HepG2 (cell line): ENCODE results near the gene DCP2. TPM values are rescaled to one million over a fixed set of nuclear protein-coding genes. Genes with fewer than 3 reads are reported as not detected.

ENCODE experiments used
- ATAC-seq: fragments of 200-7000 bp; cut with Tn5 transposase; 3 replicates; pipeline ENCODE4 v1.9.1; 2020; ENCODE audit warnings: mild to moderate bottlenecking, moderate library complexity
- BruUV-seq: library from RNA; stranded (reverse); fragments of 400-500 nt; replicated peaks from 2 replicates; lab custom pipeline; 2021; lab: Mats Ljungman, UMichigan
- CTCF ChIA-PET: fragments of 300-600 bp; formaldehyde crosslinking; extraction: SDS; loops from one replicate; lab custom pipeline; 2021; ENCODE audit warnings: low total read pairs, inconsistent platforms, low intra/inter-chr PET ratio; lab: Yijun Ruan, JAX
- POLR2A ChIA-PET: fragments of 350-600 bp; sonication (Branson Sonifier 250); formaldehyde crosslinking; loops from one replicate; lab custom pipeline; 2020; ENCODE audit warnings: antibody characterized with exemption, inconsistent platforms; lab: Yijun Ruan, JAX
- DNase-seq: peaks from one replicate; pipeline ENCODE4 v3.0.0-alpha.2; 2015; ENCODE audit warnings: low spot score
- FAIRE-seq: peaks from 3 replicates; lab custom pipeline; 2011; peaks lifted over from hg19 to GRCh38; lab: Jason Lieb, UNC
- H2AFZ ChIP-seq: one replicate; pipeline ENCODE4 v1.6.1; 2011; ENCODE audit warnings: low read length, inconsistent platforms
- H3K27ac ChIP-seq: fragments of 300-600 bp; 3 replicates; pipeline ENCODE4 v1.8.0; 2011; ENCODE audit warnings: mixed run types, mild to moderate bottlenecking, mixed read lengths, low read length, inconsistent platforms; ENCODE audit not compliant: insufficient read depth; ENCODE audit errors: extremely low read length
- H3K27me3 ChIP-seq, 2 experiments: fragments of 200-600 bp in 1 of 2; 2 replicates in 1 of 2; 3 replicates in 1 of 2; pipeline versions ENCODE4 v1.6.0 to v1.8.0; 2011; ENCODE audit warnings: low read length in 2 of 2, mild to moderate bottlenecking in 2 of 2, moderate library complexity in 2 of 2, inconsistent platforms in 1 of 2; ENCODE audit not compliant: insufficient read depth in 2 of 2, control insufficient read depth in 1 of 2
- H3K36me3 ChIP-seq, 2 experiments: fragments of 200-600 bp in 1 of 2; replicated peaks in 1 of 2; 2 replicates in 1 of 2; 3 replicates in 1 of 2; pipeline versions ENCODE4 v1.5.1 to v1.8.0; 2011; ENCODE audit warnings: low read length in 2 of 2, inconsistent platforms in 1 of 2; ENCODE audit not compliant: insufficient read depth in 2 of 2, control insufficient read depth in 1 of 2
- H3K4me1 ChIP-seq: 2 replicates; pipeline ENCODE4 v1.5.1; 2012; ENCODE audit warnings: low read length, inconsistent platforms; ENCODE audit not compliant: insufficient read depth
- H3K4me2 ChIP-seq: 2 replicates; pipeline ENCODE4 v1.6.0; 2011; ENCODE audit warnings: low read depth, low read length, inconsistent platforms
- H3K4me3 ChIP-seq, 3 experiments: fragments of 200-600 bp in 1 of 3; sonication (generic), shearing (Covaris generic) in 1 of 3; replicated peaks in 1 of 3; 2 replicates each; pipeline ENCODE4 v1.5.1; 2011 to 2016; ENCODE audit warnings: low read length in 3 of 3, inconsistent platforms in 2 of 3, low read depth in 2 of 3, mild to moderate bottlenecking in 2 of 3, control low read depth in 1 of 3, mixed read lengths in 1 of 3; ENCODE audit not compliant: insufficient read depth in 1 of 3
- H3K79me2 ChIP-seq: one replicate; pipeline ENCODE4 v1.6.1; 2011; ENCODE audit warnings: low read length, inconsistent platforms; ENCODE audit not compliant: insufficient read depth
- H3K9ac ChIP-seq: 2 replicates; pipeline ENCODE4 v1.6.0; 2011; ENCODE audit warnings: mild to moderate bottlenecking, low read depth, low read length, inconsistent platforms; ENCODE audit not compliant: insufficient read depth
- H3K9me3 ChIP-seq: 2 replicates; pipeline ENCODE4 v1.5.1; 2012; ENCODE audit warnings: mild to moderate bottlenecking, low read length
- H4K20me1 ChIP-seq: 2 replicates; pipeline ENCODE4 v1.6.0; 2011; ENCODE audit warnings: inconsistent platforms, mild to moderate bottlenecking, low read length, moderate library complexity; ENCODE audit not compliant: insufficient read depth
- DPF2 ChIP-seq: sonication (generic); formaldehyde crosslinking; IDR thresholded peaks from 2 replicates; pipeline ENCODE4 v1.4.0; 2020; ENCODE audit warnings: mild to moderate bottlenecking, low read depth, missing genetic modification reagents, borderline replicate concordance
- HOXA5 ChIP-seq: sonication (generic); formaldehyde crosslinking; IDR thresholded peaks from 2 replicates; pipeline ENCODE4 v1.4.0; 2020; ENCODE audit warnings: missing genetic modification reagents
- ONECUT2 ChIP-seq: sonication (generic); formaldehyde crosslinking; IDR thresholded peaks from 2 replicates; pipeline ENCODE4 v1.4.0; 2020; ENCODE audit warnings: missing genetic modification reagents
- TAF15 ChIP-seq: fragments of 200-400 bp; formaldehyde crosslinking; IDR thresholded peaks from one replicate; pipeline ENCODE4 v1.6.1; 2018; ENCODE audit warnings: mild to moderate bottlenecking, low read depth, low read length; ENCODE audit not compliant: poor library complexity, severe bottlenecking
- ZNF326 ChIP-seq: sonication (generic); formaldehyde crosslinking; IDR thresholded peaks from 2 replicates; pipeline ENCODE4 v1.4.0; 2020; ENCODE audit warnings: missing genetic modification reagents, borderline replicate concordance
- WGBS: methylation state at CpG from one replicate; pipeline ENCODE4 v1.1.6; 2017; ENCODE audit warnings: low lambda C conversion rate; 5-methylcytosine and 5-hydroxymethylcytosine counted together
- in situ Hi-C: cut with HindIII; loops from 2 replicates; pipeline ENCODE4 v1.10.0; 2017; ENCODE audit warnings: low pct_unique_long_range_greater_than_20kb; ENCODE audit not compliant: extremely low pct_ligation_motif_present
- intact Hi-C: fragments of 100-400 bp; cut with micrococcal nuclease; formaldehyde crosslinking; loops from one replicate; pipeline ENCODE4 v1.10.0; 2022; ENCODE audit not compliant: unreplicated experiment
- polyA plus RNA-seq, 8 experiments: library from polyadenylated mRNA; depleted of rRNA in 3 of 8; stranded (reverse) in 7 of 8; unstranded in 1 of 8; fragments of >200 nt; fragmentation: Illumina TruSeq in 4 of 8; extraction: Trizol in 4 of 8; gene quantifications; 2 replicates each; pipeline versions ENCODE4 v1.2.1 to v1.2.3, GENCODE V29; 2011 to 2016; ENCODE audit warnings: low read depth in 4 of 8, missing spikeins in 1 of 8, mixed read lengths in 1 of 8; ENCODE audit not compliant: insufficient read depth in 1 of 8
- total RNA-seq, 5 experiments: library from RNA; depleted of rRNA; stranded (reverse); fragments of >200 nt; fragmentation: Illumina TruSeq; extraction: Trizol; gene quantifications; 2 replicates each; pipeline ENCODE4 v1.2.3, GENCODE V29; 2016; ENCODE audit warnings: low read depth in 1 of 5
- TF ChIP-seq, protein P1 (sequence below): sonication (generic); formaldehyde crosslinking; IDR thresholded peaks from 2 replicates; pipeline ENCODE4 v1.4.0; 2020; ENCODE audit warnings: missing genetic modification reagents
- TF ChIP-seq, protein P2 (sequence below): sonication (generic); formaldehyde crosslinking; IDR thresholded peaks from 2 replicates; pipeline ENCODE4 v1.5.0; 2020; ENCODE audit warnings: mild to moderate bottlenecking, missing genetic modification reagents, moderate library complexity

Gene DCP2
- total and polyA plus RNA-seq, 2 of the 13 experiments (the other 11 are each of a cell fraction or from before 2014, with no cell fraction given), result 16.2 to 63.4 TPM

DNA sequence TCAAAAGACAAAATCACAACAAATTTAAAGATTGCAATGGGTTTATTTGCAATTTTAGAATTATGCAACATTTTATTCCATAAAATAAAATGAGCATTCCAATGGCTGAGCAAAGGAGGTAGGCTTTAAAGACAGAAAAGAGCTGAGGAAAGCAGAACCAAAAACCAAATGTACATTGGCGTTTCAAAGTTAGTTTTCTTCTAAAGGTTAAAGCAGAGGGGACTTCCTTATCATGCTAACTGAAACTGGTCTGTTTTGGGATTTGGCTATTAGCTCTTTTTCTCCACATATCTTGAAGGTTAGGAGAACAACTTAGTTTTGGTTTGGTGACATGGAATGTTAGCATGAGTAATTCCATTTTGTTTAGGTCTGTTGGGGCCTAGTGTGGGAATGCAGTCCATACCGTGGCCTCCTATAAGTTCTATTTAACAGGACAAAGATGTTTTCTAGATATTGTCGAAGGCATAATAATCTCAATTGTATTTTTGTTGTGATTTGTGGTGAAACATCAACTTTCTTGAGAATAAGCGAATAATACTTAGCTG, 20.3 kb downstream of the DCP2 start (continued):
- TF ChIP-seq, protein P1, sequence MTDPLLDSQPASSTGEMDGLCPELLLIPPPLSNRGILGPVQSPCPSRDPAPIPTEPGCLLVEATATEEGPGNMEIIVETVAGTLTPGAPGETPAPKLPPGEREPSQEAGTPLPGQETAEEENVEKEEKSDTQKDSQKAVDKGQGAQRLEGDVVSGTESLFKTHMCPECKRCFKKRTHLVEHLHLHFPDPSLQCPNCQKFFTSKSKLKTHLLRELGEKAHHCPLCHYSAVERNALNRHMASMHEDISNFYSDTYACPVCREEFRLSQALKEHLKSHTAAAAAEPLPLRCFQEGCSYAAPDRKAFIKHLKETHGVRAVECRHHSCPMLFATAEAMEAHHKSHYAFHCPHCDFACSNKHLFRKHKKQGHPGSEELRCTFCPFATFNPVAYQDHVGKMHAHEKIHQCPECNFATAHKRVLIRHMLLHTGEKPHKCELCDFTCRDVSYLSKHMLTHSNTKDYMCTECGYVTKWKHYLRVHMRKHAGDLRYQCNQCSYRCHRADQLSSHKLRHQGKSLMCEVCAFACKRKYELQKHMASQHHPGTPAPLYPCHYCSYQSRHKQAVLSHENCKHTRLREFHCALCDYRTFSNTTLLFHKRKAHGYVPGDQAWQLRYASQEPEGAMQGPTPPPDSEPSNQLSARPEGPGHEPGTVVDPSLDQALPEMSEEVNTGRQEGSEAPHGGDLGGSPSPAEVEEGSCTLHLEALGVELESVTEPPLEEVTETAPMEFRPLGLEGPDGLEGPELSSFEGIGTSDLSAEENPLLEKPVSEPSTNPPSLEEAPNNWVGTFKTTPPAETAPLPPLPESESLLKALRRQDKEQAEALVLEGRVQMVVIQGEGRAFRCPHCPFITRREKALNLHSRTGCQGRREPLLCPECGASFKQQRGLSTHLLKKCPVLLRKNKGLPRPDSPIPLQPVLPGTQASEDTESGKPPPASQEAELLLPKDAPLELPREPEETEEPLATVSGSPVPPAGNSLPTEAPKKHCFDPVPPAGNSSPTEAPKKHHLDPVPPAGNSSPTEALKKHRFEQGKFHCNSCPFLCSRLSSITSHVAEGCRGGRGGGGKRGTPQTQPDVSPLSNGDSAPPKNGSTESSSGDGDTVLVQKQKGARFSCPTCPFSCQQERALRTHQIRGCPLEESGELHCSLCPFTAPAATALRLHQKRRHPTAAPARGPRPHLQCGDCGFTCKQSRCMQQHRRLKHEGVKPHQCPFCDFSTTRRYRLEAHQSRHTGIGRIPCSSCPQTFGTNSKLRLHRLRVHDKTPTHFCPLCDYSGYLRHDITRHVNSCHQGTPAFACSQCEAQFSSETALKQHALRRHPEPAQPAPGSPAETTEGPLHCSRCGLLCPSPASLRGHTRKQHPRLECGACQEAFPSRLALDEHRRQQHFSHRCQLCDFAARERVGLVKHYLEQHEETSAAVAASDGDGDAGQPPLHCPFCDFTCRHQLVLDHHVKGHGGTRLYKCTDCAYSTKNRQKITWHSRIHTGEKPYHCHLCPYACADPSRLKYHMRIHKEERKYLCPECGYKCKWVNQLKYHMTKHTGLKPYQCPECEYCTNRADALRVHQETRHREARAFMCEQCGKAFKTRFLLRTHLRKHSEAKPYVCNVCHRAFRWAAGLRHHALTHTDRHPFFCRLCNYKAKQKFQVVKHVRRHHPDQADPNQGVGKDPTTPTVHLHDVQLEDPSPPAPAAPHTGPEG (CRISPR knock-in tag), result no peak
- no peak for TF ChIP-seq TAF15
- no peak for TF ChIP-seq HOXA5 (CRISPR knock-in tag)

DNA sequence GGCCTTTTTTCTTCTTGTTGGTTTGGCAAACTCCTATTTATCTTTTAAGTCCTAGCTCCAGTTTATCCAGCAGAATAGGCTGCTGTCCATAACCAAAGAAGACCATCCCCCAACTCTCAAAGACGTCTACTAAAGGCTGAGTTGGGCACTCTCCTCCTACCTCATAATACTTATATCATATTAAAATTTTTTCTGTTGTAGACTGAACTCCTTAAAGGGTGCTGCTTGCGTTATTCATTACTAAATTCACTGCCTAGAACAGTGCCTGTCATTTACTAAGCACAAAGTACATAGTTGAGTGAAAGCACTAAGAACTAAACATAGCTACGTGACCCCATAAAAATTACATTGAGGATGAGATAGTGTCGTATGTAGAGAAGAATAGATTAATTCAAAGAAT, 21.7 kb downstream of the DCP2 start:
- H2AFZ ChIP-seq, result no peak overlapping the region
- FAIRE-seq, result no peak
- no peak for DNase-seq
- no peaks in the 10 kb centered on the region for H3K9me3 ChIP-seq
- H3K4me3 ChIP-seq, result no peak overlapping the region
- CTCF ChIA-PET, result no interaction called here
- 94% methylated on average over 4 of the region's 4 CpGs for WGBS
- BruUV-seq, result no TSS peak
- H3K27ac ChIP-seq, result no peak overlapping the region
- ATAC-seq, result no peak
- H3K9ac ChIP-seq, result no peak overlapping the region
- TF ChIP-seq DPF2 (CRISPR knock-in tag) (no peak), ZNF326 (CRISPR knock-in tag) (no peak), ONECUT2 (CRISPR knock-in tag) (no peak)
- TF ChIP-seq, protein P2, sequence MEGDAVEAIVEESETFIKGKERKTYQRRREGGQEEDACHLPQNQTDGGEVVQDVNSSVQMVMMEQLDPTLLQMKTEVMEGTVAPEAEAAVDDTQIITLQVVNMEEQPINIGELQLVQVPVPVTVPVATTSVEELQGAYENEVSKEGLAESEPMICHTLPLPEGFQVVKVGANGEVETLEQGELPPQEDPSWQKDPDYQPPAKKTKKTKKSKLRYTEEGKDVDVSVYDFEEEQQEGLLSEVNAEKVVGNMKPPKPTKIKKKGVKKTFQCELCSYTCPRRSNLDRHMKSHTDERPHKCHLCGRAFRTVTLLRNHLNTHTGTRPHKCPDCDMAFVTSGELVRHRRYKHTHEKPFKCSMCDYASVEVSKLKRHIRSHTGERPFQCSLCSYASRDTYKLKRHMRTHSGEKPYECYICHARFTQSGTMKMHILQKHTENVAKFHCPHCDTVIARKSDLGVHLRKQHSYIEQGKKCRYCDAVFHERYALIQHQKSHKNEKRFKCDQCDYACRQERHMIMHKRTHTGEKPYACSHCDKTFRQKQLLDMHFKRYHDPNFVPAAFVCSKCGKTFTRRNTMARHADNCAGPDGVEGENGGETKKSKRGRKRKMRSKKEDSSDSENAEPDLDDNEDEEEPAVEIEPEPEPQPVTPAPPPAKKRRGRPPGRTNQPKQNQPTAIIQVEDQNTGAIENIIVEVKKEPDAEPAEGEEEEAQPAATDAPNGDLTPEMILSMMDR (CRISPR knock-in tag), result no peak
- H3K79me2 ChIP-seq, result peaks cover 30% of the 10 kb centered on the region
- H4K20me1 ChIP-seq, result no peaks in the 10 kb centered on the region
- H3K36me3 ChIP-seq, result peaks cover 10 to 60% of the 10 kb centered on the region in 2 experiments
- no peaks in the 10 kb centered on the region for H3K27me3 ChIP-seq
- in situ Hi-C loops (loop anchor here (10.0 kb wide), 1 partner anchor 327 kb away; no protein-coding TSS in a partner anchor), intact Hi-C loops (loop anchor here (5.0 kb wide), 1 partner anchor 34 kb away; no protein-coding TSS in a partner anchor)
- peaks cover 31% of the 10 kb centered on the region for H3K4me1 ChIP-seq
- POLR2A ChIA-PET, result no interaction called here
- no peak overlapping the region for H3K4me2 ChIP-seq
